Brain microvascular endothelial cell (primary cell): ENCODE measurements around the gene HNRNPC.
A peak's percentile ranks its signal among the peaks of the same experiment; 100 is the strongest.

Source experiments
- DNase-seq: peaks from one replicate; pipeline ENCODE4 v3.0.0-alpha.2; 2020
- H3K27ac ChIP-seq: fragments of 250-450 bp; sonication (Bioruptor Pico); 2 replicates; pipeline ENCODE4 v1.5.1; 2020; ENCODE audit warnings: mild to moderate bottlenecking, moderate library complexity
- H3K27me3 ChIP-seq: fragments of 250-450 bp; sonication (Bioruptor Pico); replicated peaks from 2 replicates; pipeline ENCODE4 v1.5.1; 2020; ENCODE audit warnings: mild to moderate bottlenecking
- H3K36me3 ChIP-seq: fragments of 250-450 bp; sonication (Bioruptor Pico); replicated peaks from 2 replicates; pipeline ENCODE4 v1.5.1; 2020; ENCODE audit warnings: mild to moderate bottlenecking
- H3K4me3 ChIP-seq: 2 replicates; pipeline ENCODE4 v1.5.1; 2011; ENCODE audit warnings: low read depth, mild to moderate bottlenecking, control low read depth, low read length, moderate library complexity
- CTCF ChIP-seq: IDR thresholded peaks from 2 replicates; pipeline ENCODE4 v1.5.1; 2011; ENCODE audit warnings: low read depth, mild to moderate bottlenecking, moderate library complexity, low read length, control low read depth, inconsistent platforms; ENCODE audit errors: missing control alignments
- in situ Hi-C: cut with HindIII; loops from 2 replicates; pipeline ENCODE4 v1.10.0; 2017; ENCODE audit warnings: low sequenced_read_pairs, low pct_ligation_motif_present

Gene HNRNPC

GRCh38 chr14:21255385-21256101 lies 13.7 kb downstream of the HNRNPC start:
- Histone ChIP-seq H3K27me3 (no peaks in the 10 kb centered on the region), H3K4me3 (no peak overlapping the region), H3K27ac (peak overlapping the region; percentile 4), H3K36me3 (peaks cover 53% of the 10 kb centered on the region)
- TF ChIP-seq CTCF, result no peak
- DNase-seq, result no peak
- in situ Hi-C loops, result no loop called here

- H3K27ac ChIP-seq, result no peak overlapping the region
- no peak for DNase-seq
- no peaks in the 10 kb centered on the region for H3K27me3 ChIP-seq
- in situ Hi-C loops, result no loop called here
- no peak overlapping the region for H3K4me3 ChIP-seq
- no peak for TF ChIP-seq CTCF
- H3K36me3 ChIP-seq, result peaks cover 61% of the 10 kb centered on the region
These were observed 17.1 kb downstream of the HNRNPC start for GRCh38 chr14:21252149-21252548.

GRCh38 chr14:21251215-21251614 lies 18.0 kb downstream of the HNRNPC start:
- DNase-seq, result no peak
- Histone ChIP-seq H3K36me3 (peaks cover 59% of the 10 kb centered on the region), H3K27ac (no peak overlapping the region), H3K27me3 (no peaks in the 10 kb centered on the region), H3K4me3 (no peak overlapping the region)
- in situ Hi-C loops, result no loop called here
- TF ChIP-seq CTCF, result no peak

- no peak overlapping the region for H3K4me3 ChIP-seq
- H3K27ac ChIP-seq, result no peak overlapping the region
- no peak for TF ChIP-seq CTCF
- no peak for DNase-seq
- in situ Hi-C loops, result no loop called here
- H3K27me3 ChIP-seq, result no peaks in the 10 kb centered on the region
- peaks cover 69% of the 10 kb centered on the region for H3K36me3 ChIP-seq
These were observed 20.4 kb downstream of the HNRNPC start for GRCh38 chr14:21248739-21249411.

DNA sequence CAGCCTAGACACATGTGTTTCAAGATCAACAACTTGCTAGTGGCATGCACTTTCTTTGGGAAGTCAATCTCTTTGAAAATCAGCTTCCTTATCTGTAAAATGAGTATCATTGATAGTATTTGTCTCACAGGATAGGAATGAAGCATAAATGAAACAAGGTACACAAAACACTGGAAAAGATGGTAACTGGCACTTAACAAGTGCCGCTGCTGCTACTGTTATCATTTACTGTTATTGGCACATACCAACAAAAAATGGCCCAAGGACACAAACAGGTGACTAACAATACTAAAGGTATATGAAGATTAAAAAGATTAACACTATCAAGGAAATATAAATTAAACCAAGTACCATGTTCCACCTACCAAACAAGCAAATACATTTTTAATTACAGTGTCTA lies 20.9 kb downstream of the HNRNPC start:
- no peak for TF ChIP-seq CTCF
- Histone ChIP-seq H3K36me3 (peaks cover 74% of the 10 kb centered on the region), H3K27me3 (no peaks in the 10 kb centered on the region), H3K4me3 (no peak overlapping the region), H3K27ac (no peak overlapping the region)
- no peak for DNase-seq
- in situ Hi-C loops, result no loop called here

- no peak for TF ChIP-seq CTCF
- H3K27ac ChIP-seq, result no peak overlapping the region
- no peaks in the 10 kb centered on the region for H3K27me3 ChIP-seq
- in situ Hi-C loops, result no loop called here
- H3K36me3 ChIP-seq, result peaks cover 67% of the 10 kb centered on the region
- H3K4me3 ChIP-seq, result no peak overlapping the region
- DNase-seq, result no peak
These were observed 23.4 kb downstream of the HNRNPC start for GRCh38 chr14:21245813-21246212.
